H1 (cell line): ENCODE results near the gene THPO. TPM values are rescaled to one million over a fixed set of nuclear protein-coding genes. Genes with fewer than 3 reads are reported as not detected.

Experiments used
- CTCF ChIA-PET: fragments of 300-600 bp; sonication (Branson Sonifier 250); formaldehyde crosslinking; loops from one replicate; lab custom pipeline; 2021; ENCODE audit not compliant: partially characterized antibody; lab: Charles Lee
- POLR2A ChIA-PET: fragments of 300-600 bp; sonication (Branson Sonifier 250); formaldehyde crosslinking; loops from one replicate; lab custom pipeline; 2021; ENCODE audit warnings: inconsistent platforms; ENCODE audit not compliant: partially characterized antibody; lab: Charles Lee
- DNase-seq, 2 experiments: peaks; one replicate each; pipeline versions ENCODE4 v3.0.0 to v3.0.0-alpha.2; 2010 to 2022; ENCODE audit warnings: low spot score in 2 of 2, low read depth in 1 of 2, mixed read lengths in 1 of 2
- FAIRE-seq: peaks from 2 replicates; lab custom pipeline; 2011; peaks lifted over from hg19 to GRCh38; lab: Jason Lieb, UNC
- H2AFZ ChIP-seq: 2 replicates; pipeline ENCODE4 v1.8.1; 2012; ENCODE audit warnings: low read length, inconsistent platforms
- H2AK5ac ChIP-seq: 2 replicates; pipeline ENCODE4 v1.6.1; 2013; ENCODE audit warnings: low read depth, low read length
- H2BK120ac ChIP-seq: replicated peaks from 2 replicates; pipeline ENCODE3; 2013; ENCODE audit warnings: low read depth, low read length, inconsistent platforms
- H2BK12ac ChIP-seq: 2 replicates; pipeline ENCODE4 v1.6.1; 2013; ENCODE audit warnings: low read depth, low read length
- H2BK15ac ChIP-seq: 2 replicates; pipeline ENCODE4 v1.6.1; 2013; ENCODE audit warnings: low read length
- H2BK20ac ChIP-seq: 2 replicates; pipeline ENCODE4 v1.6.1; 2013; ENCODE audit warnings: low read length
- H2BK5ac ChIP-seq: 2 replicates; pipeline ENCODE4 v1.6.1; 2013; ENCODE audit warnings: low read depth, low read length
- H3K14ac ChIP-seq: 2 replicates; pipeline ENCODE4 v1.6.1; 2013; ENCODE audit warnings: inconsistent platforms; ENCODE audit not compliant: insufficient read length
- H3K18ac ChIP-seq: 2 replicates; pipeline ENCODE4 v1.6.1; 2013; ENCODE audit warnings: low read length; ENCODE audit errors: extremely low read depth
- H3K23ac ChIP-seq: 2 replicates; pipeline ENCODE4 v1.6.1; 2013; ENCODE audit warnings: inconsistent platforms; ENCODE audit not compliant: insufficient read length
- H3K23me2 ChIP-seq: 2 replicates; pipeline ENCODE4 v1.6.1; 2013; ENCODE audit warnings: low read depth, low read length
- H3K27ac ChIP-seq: 2 replicates; pipeline ENCODE4 v1.6.1; 2011; ENCODE audit warnings: low read depth, low read length, inconsistent platforms
- H3K27me3 ChIP-seq, 4 experiments: replicated peaks in 1 of 4; 1 replicate in 1 of 4; 2 replicates in 3 of 4; pipeline versions ENCODE4 v1.6.1 to v1.8.1; 2011 to 2013; ENCODE audit warnings: low read length in 3 of 4, mild to moderate bottlenecking in 3 of 4, inconsistent platforms in 2 of 4, mixed read lengths in 2 of 4, moderate library complexity in 1 of 4; ENCODE audit not compliant: control insufficient read depth in 3 of 4, insufficient read depth in 3 of 4; ENCODE audit errors: extremely low read depth in 1 of 4
- H3K36me3 ChIP-seq, 4 experiments: 2 replicates each; pipeline versions ENCODE4 v1.6.1 to v1.8.1; 2011 to 2013; ENCODE audit warnings: mild to moderate bottlenecking in 4 of 4, low read length in 3 of 4, moderate library complexity in 2 of 4, control low read depth in 1 of 4, inconsistent platforms in 1 of 4; ENCODE audit not compliant: insufficient read depth in 4 of 4, control insufficient read depth in 2 of 4
- H3K4ac ChIP-seq: replicated peaks from 2 replicates; pipeline ENCODE3; 2013; ENCODE audit warnings: low read length, low read depth, mixed read lengths, inconsistent platforms; ENCODE audit not compliant: insufficient read length
- H3K4me1 ChIP-seq, 4 experiments: replicated peaks in 1 of 4; 1 replicate in 1 of 4; 2 replicates in 3 of 4; pipeline versions ENCODE4 v1.6.1 to v1.8.1; 2011 to 2013; ENCODE audit warnings: low read length in 3 of 4, inconsistent platforms in 2 of 4, mixed read lengths in 1 of 4; ENCODE audit not compliant: insufficient read depth in 4 of 4, control insufficient read depth in 3 of 4
- H3K4me2 ChIP-seq, 2 experiments: 2 replicates each; pipeline versions ENCODE4 v1.6.1 to v1.8.1; 2011 to 2013; ENCODE audit warnings: low read depth in 2 of 2, low read length in 2 of 2, control low read depth in 1 of 2, inconsistent platforms in 1 of 2, mild to moderate bottlenecking in 1 of 2; ENCODE audit not compliant: insufficient read depth in 1 of 2
- H3K4me3 ChIP-seq, 4 experiments: fragments of 200-600, 300-600 bp in 1 of 4; sonication (generic), shearing (Covaris generic), sonication (Bioruptor Twin) in 1 of 4; 2 replicates each; pipeline versions ENCODE4 v1.5.1 to v1.8.1; 2011 to 2016; ENCODE audit warnings: low read length in 4 of 4, low read depth in 3 of 4, control low read depth in 2 of 4, inconsistent platforms in 2 of 4, mild to moderate bottlenecking in 2 of 4, mixed read lengths in 1 of 4, moderate library complexity in 1 of 4; ENCODE audit not compliant: insufficient read depth in 2 of 4; ENCODE audit errors: extremely low read depth in 1 of 4
- H3K56ac ChIP-seq: replicated peaks from 2 replicates; pipeline ENCODE3; 2013; ENCODE audit warnings: low read depth, mild to moderate bottlenecking, mixed read lengths, low read length, inconsistent platforms; ENCODE audit not compliant: insufficient read length
- H3K79me1 ChIP-seq: 2 replicates; pipeline ENCODE4 v1.6.1; 2013; ENCODE audit warnings: low read depth, low read length, control low read depth
- H3K79me2 ChIP-seq, 2 experiments: 2 replicates each; pipeline versions ENCODE4 v1.6.1 to v1.8.1; 2012 to 2013; ENCODE audit warnings: low read length in 2 of 2, mild to moderate bottlenecking in 2 of 2, inconsistent platforms in 1 of 2; ENCODE audit not compliant: insufficient read depth in 2 of 2, control insufficient read depth in 1 of 2
- H3K9ac ChIP-seq, 4 experiments: replicated peaks in 1 of 4; 1 replicate in 1 of 4; 2 replicates in 3 of 4; pipeline versions ENCODE4 v1.6.1 to v1.8.1; 2011 to 2013; ENCODE audit warnings: low read depth in 3 of 4, low read length in 3 of 4, control low read depth in 2 of 4, mild to moderate bottlenecking in 2 of 4, moderate library complexity in 2 of 4, inconsistent platforms in 1 of 4; ENCODE audit errors: extremely low read depth in 1 of 4
- H3K9me3 ChIP-seq, 2 experiments: 2 replicates each; pipeline versions ENCODE4 v1.6.1 to v1.8.1; 2012 to 2013; ENCODE audit warnings: mild to moderate bottlenecking in 2 of 2, moderate library complexity in 2 of 2, control low read depth in 1 of 2, inconsistent platforms in 1 of 2, low read depth in 1 of 2, low read length in 1 of 2, mixed read lengths in 1 of 2; ENCODE audit not compliant: insufficient read depth in 2 of 2
- H4K20me1 ChIP-seq, 2 experiments: replicated peaks in 1 of 2; 2 replicates each; pipeline versions ENCODE3 to v1.8.1; 2011 to 2013; ENCODE audit warnings: inconsistent platforms in 2 of 2, low read length in 2 of 2, mild to moderate bottlenecking in 1 of 2; ENCODE audit not compliant: insufficient read depth in 2 of 2, control insufficient read depth in 1 of 2
- H4K5ac ChIP-seq: 2 replicates; pipeline ENCODE4 v1.6.1; 2013; ENCODE audit warnings: low read length, low read depth, mixed read lengths, inconsistent platforms; ENCODE audit not compliant: insufficient read length
- H4K8ac ChIP-seq: 2 replicates; pipeline ENCODE4 v1.8.0; 2013; ENCODE audit warnings: mild to moderate bottlenecking, moderate library complexity, low read length, inconsistent platforms; ENCODE audit not compliant: insufficient read depth; ENCODE audit errors: extremely low read depth
- H4K91ac ChIP-seq: replicated peaks from 2 replicates; pipeline ENCODE3; 2013; ENCODE audit warnings: low read length, mixed read lengths, inconsistent platforms; ENCODE audit not compliant: insufficient read length
- ASH2L ChIP-seq: fragments of 200-600, 300-600 bp; sonication (generic); IDR thresholded peaks from one replicate; pipeline ENCODE4 v1.7.1; 2017; ENCODE audit warnings: low read length
- BRCA1 ChIP-seq: IDR thresholded peaks from 2 replicates; pipeline ENCODE4 v1.6.1; 2012; ENCODE audit warnings: low read depth, low read length, improper control_type of control experiment
- CEBPB ChIP-seq: IDR thresholded peaks from 2 replicates; pipeline ENCODE4 v1.6.1; 2012; ENCODE audit warnings: low read depth, low read length
- CTBP2 ChIP-seq: IDR thresholded peaks from 2 replicates; pipeline ENCODE4 v1.7.0; 2011; ENCODE audit warnings: borderline replicate concordance, mild to moderate bottlenecking, moderate library complexity, mixed read lengths, low read length; ENCODE audit not compliant: insufficient read depth, insufficient read length
- EGR1 ChIP-seq: IDR thresholded peaks from 2 replicates; pipeline ENCODE4 v1.6.1; 2011; ENCODE audit warnings: low read depth, low read length, borderline replicate concordance
- EZH2 ChIP-seq: fragments of 200-600 bp; sonication (generic); IDR thresholded peaks from 2 replicates; pipeline ENCODE4 v1.7.1; 2012; ENCODE audit warnings: low read depth, mild to moderate bottlenecking, moderate library complexity, low read length, inconsistent platforms; ENCODE audit not compliant: severe bottlenecking
- FOSL1 ChIP-seq: IDR thresholded peaks from 2 replicates; pipeline ENCODE4 v1.6.1; 2011; ENCODE audit warnings: mild to moderate bottlenecking, low read depth, low read length, moderate library complexity; ENCODE audit not compliant: insufficient read depth
- HDAC6 ChIP-seq: IDR thresholded peaks from one replicate; pipeline ENCODE4 v1.7.1; 2012; ENCODE audit warnings: low read depth, mild to moderate bottlenecking, inconsistent platforms, low read length, moderate library complexity
- KDM4A ChIP-seq: IDR thresholded peaks from one replicate; pipeline ENCODE4 v1.7.1; 2012; ENCODE audit warnings: low read depth, mild to moderate bottlenecking, moderate library complexity, low read length, inconsistent platforms; ENCODE audit not compliant: severe bottlenecking
- POLR2A ChIP-seq, 2 experiments: IDR thresholded peaks; 1 replicate in 1 of 2; 2 replicates in 1 of 2; pipeline ENCODE4 v1.6.1; 2011; ENCODE audit warnings: low read depth in 2 of 2, low read length in 2 of 2, mild to moderate bottlenecking in 2 of 2; ENCODE audit errors: control extremely low read depth in 1 of 2
- POU5F1 ChIP-seq: IDR thresholded peaks from 2 replicates; pipeline ENCODE4 v1.6.1; 2011; ENCODE audit warnings: low read depth, mild to moderate bottlenecking, low read length, moderate library complexity
- SIX5 ChIP-seq: IDR thresholded peaks from 2 replicates; pipeline ENCODE4 v1.6.1; 2011; ENCODE audit warnings: mild to moderate bottlenecking, low read depth, low read length
- SRF ChIP-seq: IDR thresholded peaks from 2 replicates; pipeline ENCODE4 v1.6.1; 2011; ENCODE audit warnings: mild to moderate bottlenecking, low read depth, low read length, moderate library complexity
- TAF7 ChIP-seq: optimal IDR thresholded peaks from 2 replicates; pipeline ENCODE3; 2011; ENCODE audit warnings: low read depth, mild to moderate bottlenecking, inconsistent platforms, low read length, moderate library complexity, borderline replicate concordance
- TCF12 ChIP-seq: IDR thresholded peaks from 2 replicates; pipeline ENCODE4 v1.6.1; 2011; ENCODE audit warnings: low read depth, mild to moderate bottlenecking, low read length
- YY1 ChIP-seq: IDR thresholded peaks from 2 replicates; pipeline ENCODE4 v1.6.1; 2011; ENCODE audit warnings: low read depth, mild to moderate bottlenecking, low read length
- WGBS, 2 experiments: shearing (Covaris generic) in 1 of 2; methylation state at CpG; one replicate each; pipeline versions ENCODE4 v1.1.6 to v1.1.7; 2013 to 2015; ENCODE audit warnings: low lambda C conversion rate in 2 of 2, mixed read lengths in 2 of 2, inconsistent platforms in 1 of 2, low coverage in 1 of 2, missing lambda C conversion rate in 1 of 2; ENCODE audit not compliant: insufficient replicate concordance in 2 of 2, insufficient coverage in 1 of 2, insufficient read length in 1 of 2; ENCODE audit errors: extremely low coverage in 1 of 2, missing lambda C conversion rate in 1 of 2; 5-methylcytosine and 5-hydroxymethylcytosine counted together
- polyA plus RNA-seq, 7 experiments: library from polyadenylated mRNA; depleted of rRNA in 3 of 7; stranded (reverse) in 5 of 7; unstranded in 2 of 7; fragments of >200 nt in 5 of 7; fragments of 200-250 nt in 2 of 7; gene quantifications; 1 replicate in 5 of 7; 2 replicates in 1 of 7; 4 replicates in 1 of 7; pipeline versions ENCODE4 v1.2.1 to v1.2.3, GENCODE V29; 2011 to 2013; ENCODE audit warnings: missing spikeins in 2 of 7, mixed read lengths in 2 of 7
- total RNA-seq: library from RNA; stranded (reverse); fragmentation: NEBNext Ultra II Directional; extraction: Animal tissue kit (Norgen Biotek cat#: 25700); gene quantifications from 2 replicates; pipeline ENCODE4 v1.2.1, GENCODE V29; 2021

Gene THPO
- total and polyA plus RNA-seq, 2 of the 8 experiments (the other 6 are each of a cell fraction or from before 2014, with no cell fraction given), result 0.82 to 1.2 TPM

DNA sequence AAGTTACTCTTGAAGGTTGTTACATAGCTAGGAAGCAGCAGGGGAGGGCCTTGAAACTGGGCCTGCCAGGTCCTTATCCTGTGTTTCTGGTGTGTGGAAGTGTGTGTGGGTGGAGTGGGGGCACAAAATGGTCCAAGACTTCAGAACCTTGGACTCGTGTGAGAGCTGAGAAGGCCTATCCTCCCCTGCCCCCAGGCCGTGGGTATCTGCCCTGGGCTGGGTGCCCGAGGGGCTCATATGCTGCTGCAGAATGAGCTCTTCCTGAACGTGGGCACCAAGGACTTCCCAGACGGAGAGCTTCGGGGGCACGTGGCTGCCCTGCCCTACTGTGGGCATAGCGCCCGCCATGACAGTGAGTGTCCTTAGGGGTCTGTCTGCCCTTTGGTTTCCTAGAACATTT is 6.3 kb upstream of the THPO start:
- no peak overlapping the region for H3K14ac ChIP-seq
- H3K9ac ChIP-seq, result no peak overlapping the region
- H4K91ac ChIP-seq, result no peak overlapping the region
- FAIRE-seq, result no peak
- H2BK12ac ChIP-seq, result no peak overlapping the region
- H2AK5ac ChIP-seq, result no peak overlapping the region
- no peak overlapping the region for H2BK20ac ChIP-seq
- peaks cover 14% of the 10 kb centered on the region; the same call in 1 of the 2 replicates for H3K23me2 ChIP-seq
- no peak overlapping the region for H2BK120ac ChIP-seq
- no peak overlapping the region for H4K5ac ChIP-seq
- H4K20me1 ChIP-seq, result peaks cover 2 to 9% of the 10 kb centered on the region in 2 experiments
- H3K4me2 ChIP-seq, result no peak overlapping the region
- no peak overlapping the region for H4K8ac ChIP-seq
- peaks cover 27 to 37% (median 33%) of the 10 kb centered on the region in 4 experiments for H3K27me3 ChIP-seq
- H2AFZ ChIP-seq, result no peak overlapping the region
- no peak overlapping the region for H3K23ac ChIP-seq
- peaks cover 0 to 13% (median 11%) of the 10 kb centered on the region in 4 experiments; a peak in 6 of 7 replicates for H3K4me1 ChIP-seq
- no peak for DNase-seq
- no peak overlapping the region for H3K56ac ChIP-seq
- 85% methylated on average over 9 of the region's 9 CpGs; no CpG with 5 or more reads in 1 of the 2 experiments for WGBS, 2 experiments
- no peak overlapping the region for H3K27ac ChIP-seq
- no peaks in the 10 kb centered on the region for H3K79me1 ChIP-seq
- H3K9me3 ChIP-seq, result no peaks in the 10 kb centered on the region
- CTCF ChIA-PET, result interaction anchor here (0.9 to 8.3 kb wide), 13 partner anchors 11 to 177 kb away, joined by 3 to 78 read pairs (median 5); partner anchors contain the start of gene EPHB3
- no peak overlapping the region for H3K18ac ChIP-seq
- POLR2A ChIA-PET, result interaction anchor here (0.9 to 1.0 kb wide), 2 partner anchors 9 to 39 kb away, joined by 3 read pairs; no protein-coding TSS in a partner anchor
- no peaks in the 10 kb centered on the region for H3K36me3 ChIP-seq
- no peak overlapping the region for H3K4ac ChIP-seq
- no peaks in the 10 kb centered on the region for H3K79me2 ChIP-seq
- H2BK5ac ChIP-seq, result no peak overlapping the region
- H2BK15ac ChIP-seq, result no peak overlapping the region
- H3K4me3 ChIP-seq, result no peak overlapping the region
- TF ChIP-seq ASH2L, result no peak
- no peak for TF ChIP-seq CEBPB
- no peak for TF ChIP-seq HDAC6
- TF ChIP-seq CTBP2, result no peak
- TF ChIP-seq EZH2, result no peak
- TF ChIP-seq EGR1, result no peak
- TF ChIP-seq TAF7, result no peak
- TF ChIP-seq SRF, result no peak
- TF ChIP-seq YY1, result no peak
- TF ChIP-seq POLR2A (IDR thresholded peaks at IDR 0.05; ENCODE audit: control extremely low read depth in 1 of 2, low read depth in 2 of 2, low read length in 2 of 2), result no peak
- no peak for TF ChIP-seq KDM4A
- TF ChIP-seq POU5F1, result no peak
- no peak for TF ChIP-seq SIX5
- no peak for TF ChIP-seq FOSL1
- TF ChIP-seq TCF12, result no peak
- TF ChIP-seq BRCA1, result no peak
